ENCODE measurements around the gene TMEM62. TPM values are rescaled to one million over a fixed set of nuclear protein-coding genes. Genes with fewer than 3 reads are reported as not detected.

TMEM62 gene
- total and polyA plus RNA-seq, 10 of the 15 experiments (the other 5 are each of a cell fraction or from before 2014, with no cell fraction given): 7.0 to 26.8 (median 14.9) TPM

- TF ChIP-seq NFYA (IDR thresholded peaks at IDR 0.05; ENCODE audit: borderline replicate concordance, low read depth, low read length) (no peak), RAD51 (IDR thresholded peaks at IDR 0.05) (no peak), MLLT1 (IDR thresholded peaks at IDR 0.05) (no peak), CTCF (IDR thresholded peaks at IDR 0.05 in 2 of 3, conservative IDR thresholded peaks at IDR 0.05 in 1 of 3; ENCODE audit: control insufficient read depth in 2 of 3, extremely low read depth in 1 of 3, insufficient read depth in 1 of 3, low read depth in 3 of 3, low read length in 3 of 3) (no peak), TCF3 (IDR thresholded peaks at IDR 0.05; ENCODE audit: borderline replicate concordance, insufficient read depth, low read depth, low read length) (no peak), GATAD2B (conservative IDR thresholded peaks at IDR 0.05; ENCODE audit: low read depth) (no peak), RUNX3 (IDR thresholded peaks at IDR 0.05; ENCODE audit: low read length) (no peak), IRF3 (IDR thresholded peaks at IDR 0.05) (no peak)
Measured at GRCh38 chr15:43211224-43211735, 77.9 kb downstream of the TMEM62 start (continued).

Measured in GM12878 (cell line).